ENCODE measurements around the gene RTL1.

- no peak for TF ChIP-seq POLR2A (IDR thresholded peaks at IDR 0.05)
- TF ChIP-seq CTCF (IDR thresholded peaks at IDR 0.05): no peak
Observed at GRCh38 chr14:100867631-100868315, 35.7 kb downstream of the RTL1 start.

Data from gastroesophageal sphincter (tissue), 3 donors.